Hypothalamus (tissue), 51 donors: ENCODE measurements around the gene ELOVL7.
"Not testable (repeated sequence)": the region's sequence is repeated elsewhere in the genome, so short reads cannot be mapped to it uniquely, and the experiment has no call there.

Experiments
- DNase-seq, 51 donors: peaks; one replicate each; lab custom pipeline; 2025; lab: John Stamatoyannopoulos, UW

Gene ELOVL7

DNA sequence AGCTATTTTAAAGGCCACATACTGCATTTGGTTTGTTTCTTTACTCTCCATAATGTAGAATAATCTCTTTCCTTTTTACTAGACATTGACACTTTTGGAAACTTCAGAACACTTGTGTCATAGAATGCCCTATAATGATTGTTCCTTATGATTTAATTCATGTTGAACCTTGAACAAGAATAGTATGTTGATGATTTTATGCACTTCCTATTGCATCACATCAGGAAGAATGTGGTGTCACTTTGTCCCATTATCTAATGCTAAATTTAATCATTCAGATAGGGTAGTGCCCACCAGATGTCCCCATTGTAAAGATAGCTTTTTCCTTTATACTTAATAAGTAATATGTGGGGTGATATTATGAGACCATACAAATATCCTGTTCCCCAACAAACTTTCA is 124.7 kb downstream of the ELOVL7 start:
- no peak for DNase-seq

DNA sequence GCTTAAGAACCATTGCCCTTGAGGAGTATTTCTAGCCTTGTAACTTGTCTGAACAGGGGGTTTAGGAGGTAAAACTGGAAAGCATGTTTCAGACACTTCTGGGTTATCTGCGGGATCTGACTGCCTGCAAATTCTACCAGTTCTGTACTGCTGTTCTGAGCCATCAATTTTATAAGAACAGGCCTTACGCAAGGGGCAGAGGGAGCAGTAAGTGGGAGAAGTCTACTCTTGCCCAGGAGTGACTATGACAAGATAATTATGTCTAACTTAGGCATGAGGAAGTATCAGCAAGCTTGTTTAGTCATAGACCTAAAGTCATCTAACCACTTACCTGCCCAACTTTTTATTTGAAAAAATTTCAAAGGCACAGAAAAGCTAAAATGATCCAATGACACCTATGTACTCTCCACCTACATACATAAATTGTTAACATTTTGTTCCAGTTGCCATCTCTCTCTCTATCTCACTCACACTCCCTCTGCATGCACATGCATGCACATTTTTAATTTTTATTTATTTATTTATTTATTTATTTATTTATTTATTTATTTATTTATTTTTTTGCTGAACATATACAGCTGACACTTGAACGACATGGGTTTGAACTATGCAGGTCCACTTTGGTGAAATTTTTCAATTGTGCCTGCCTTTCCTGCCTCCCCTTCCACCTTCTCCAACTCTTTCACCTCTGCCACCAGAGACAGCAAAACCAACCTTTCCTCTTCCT is 125.7 kb downstream of the ELOVL7 start:
- DNase-seq: no peak

DNA sequence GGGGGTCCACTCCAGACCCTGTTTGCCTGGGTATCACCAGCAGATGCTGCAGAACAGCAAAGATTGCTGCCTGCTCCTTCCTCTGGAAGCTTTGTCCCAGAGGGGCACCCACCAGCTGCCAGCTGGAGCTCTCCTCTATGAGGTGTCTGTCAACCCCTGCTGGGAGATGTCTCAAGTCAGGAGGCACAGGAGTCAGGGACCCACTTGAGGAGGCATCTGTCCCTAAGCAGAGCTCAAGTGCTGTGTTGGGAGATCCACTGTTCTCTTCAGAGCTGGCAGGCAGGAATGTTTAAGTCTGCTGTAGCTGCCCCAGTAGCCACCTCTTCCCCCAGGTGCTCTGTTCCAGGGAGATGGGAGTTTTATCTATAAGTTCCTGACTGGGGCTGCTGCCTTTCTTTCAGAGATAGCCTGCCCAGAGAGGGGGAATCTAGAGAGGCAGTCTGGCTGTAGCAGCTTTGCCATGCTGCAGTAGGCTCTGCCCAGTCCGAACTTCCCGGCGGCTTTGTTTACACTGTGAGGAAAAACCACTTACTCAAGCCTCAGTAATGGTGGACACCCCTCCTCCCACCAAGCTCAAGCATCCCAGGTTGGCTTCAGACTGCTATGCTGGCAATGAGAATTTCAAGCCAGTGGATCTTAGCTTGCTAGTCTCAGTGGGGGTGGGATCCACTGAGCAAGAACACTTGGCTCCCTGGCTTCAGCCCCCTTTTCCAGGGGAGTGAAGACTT is 128.7 kb downstream of the ELOVL7 start:
- DNase-seq: not testable (repeated sequence)

DNA sequence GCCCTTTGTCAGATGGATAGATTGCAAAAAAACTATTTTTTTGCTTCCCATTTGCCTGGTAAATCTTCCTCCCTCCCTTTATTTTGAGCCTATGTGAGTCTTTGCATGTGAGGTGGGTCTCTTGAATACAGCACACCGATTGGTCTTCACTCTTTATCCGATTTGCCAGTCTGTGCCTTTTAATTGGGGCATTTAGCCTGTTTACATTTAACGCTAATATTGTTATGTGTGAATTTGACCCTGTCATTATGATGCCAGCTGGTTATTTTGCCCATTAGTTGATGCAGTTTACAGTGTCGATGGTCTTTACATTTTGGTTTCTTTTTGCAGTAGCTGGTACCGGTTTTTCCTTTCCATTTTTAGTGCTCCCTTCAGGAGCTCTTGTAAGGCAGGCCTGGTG is 131.1 kb downstream of the ELOVL7 start:
- no peak for DNase-seq

DNA sequence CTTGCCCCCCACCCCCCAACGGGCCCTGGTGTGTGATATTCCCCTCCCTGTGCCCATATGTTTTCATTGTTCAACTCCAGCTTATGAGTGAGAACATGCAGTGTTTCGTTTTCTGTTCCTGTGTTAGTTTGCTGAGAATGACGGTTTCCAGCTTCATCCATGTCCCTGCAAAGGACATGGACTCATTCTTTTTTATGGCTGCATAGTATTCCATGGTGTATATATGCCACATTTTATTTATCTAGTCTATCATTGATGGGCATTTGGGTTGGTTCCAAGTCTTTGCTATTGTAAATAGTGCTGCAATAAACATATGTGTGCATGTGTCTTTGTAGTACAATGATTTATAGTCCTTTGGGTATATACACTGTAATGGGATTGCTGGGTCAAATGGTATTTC is 132.2 kb downstream of the ELOVL7 start:
- not testable (repeated sequence) for DNase-seq

DNA sequence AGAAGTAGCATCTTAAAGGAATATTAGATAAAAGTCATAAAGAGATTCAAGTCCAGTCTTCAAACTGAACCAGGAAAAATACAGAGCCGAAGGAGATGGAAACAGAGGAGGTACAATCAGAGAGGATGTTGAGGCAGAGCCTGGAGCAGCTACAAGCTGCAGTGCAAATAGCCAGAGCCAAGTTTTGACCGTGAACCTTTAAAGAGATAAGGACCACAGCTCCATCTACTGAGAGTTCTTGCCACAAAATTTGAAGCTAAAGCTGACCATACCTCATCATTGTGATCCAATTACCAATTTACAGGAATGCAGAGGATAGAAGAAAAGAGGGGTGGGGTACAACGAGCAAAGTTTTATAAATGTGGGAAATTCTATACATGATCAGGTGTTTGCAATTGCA is 133.7 kb downstream of the ELOVL7 start:
- DNase-seq: no peak

DNA sequence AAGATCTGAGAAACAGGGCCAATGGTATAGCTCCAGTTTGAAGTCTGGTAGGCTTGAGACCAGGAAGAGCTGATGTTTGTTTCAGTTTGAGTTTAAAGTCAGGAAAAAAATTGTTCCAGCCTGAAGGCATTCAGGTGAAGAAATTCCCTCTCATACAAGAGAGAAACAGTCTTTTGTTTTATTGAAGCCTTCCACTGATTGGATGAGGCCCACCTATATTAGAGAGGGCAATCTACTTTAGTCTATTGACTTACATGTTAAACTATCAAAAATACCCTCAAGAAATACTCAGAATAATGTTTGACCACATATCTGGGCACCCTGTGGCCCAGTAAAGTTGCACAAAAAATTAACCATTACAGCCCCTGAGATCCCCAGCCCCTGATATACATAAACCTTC is 138.9 kb downstream of the ELOVL7 start:
- no peak for DNase-seq

DNA sequence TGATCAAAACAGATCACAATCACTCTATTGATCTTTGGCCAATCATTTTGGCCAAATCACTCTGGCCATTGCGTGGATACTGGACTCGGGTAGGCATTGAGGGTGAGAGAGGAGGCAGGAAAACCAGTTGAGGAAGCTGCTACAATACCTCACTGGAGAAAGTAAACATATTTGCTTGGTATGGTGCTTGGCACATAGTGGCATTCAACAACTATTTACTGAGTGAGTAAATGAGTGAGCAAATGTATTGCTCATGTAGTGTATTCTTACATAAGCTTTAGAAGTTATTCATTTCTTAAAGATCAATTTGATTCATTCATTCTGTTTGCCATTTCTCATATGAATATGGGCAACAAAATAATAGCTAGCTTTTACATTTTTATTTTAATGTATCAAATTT is 140.1 kb downstream of the ELOVL7 start:
- DNase-seq: no peak
